HEK293 (cell line): ENCODE data around the gene DENND6B.
A peak's percentile ranks its signal among the peaks of the same experiment; 100 is the strongest.

Experiments used
- ATF2 ChIP-seq: fragments of 450-650 bp; formaldehyde crosslinking; IDR thresholded peaks from 2 replicates; pipeline ENCODE4 v1.5.1; 2016; ENCODE audit warnings: missing biosample characterization, missing genetic modification characterization, low read depth
- GLIS1 ChIP-seq: fragments of 450-650 bp; formaldehyde crosslinking; IDR thresholded peaks from 2 replicates; pipeline ENCODE4 v1.5.1; 2016; ENCODE audit warnings: missing biosample characterization, missing genetic modification characterization
- KLF10 ChIP-seq: fragments of 450-650 bp; IDR thresholded peaks from 2 replicates; pipeline ENCODE4 v1.5.1; 2018; ENCODE audit warnings: missing biosample characterization, mild to moderate bottlenecking, missing genetic modification characterization
- PBX3 ChIP-seq: sonication (generic); formaldehyde crosslinking; IDR thresholded peaks from 2 replicates; pipeline ENCODE4 v1.8.1; 2022; ENCODE audit warnings: mild to moderate bottlenecking, moderate library complexity, missing genetic modification reagents
- SCRT2 ChIP-seq: fragments of 450-650 bp; formaldehyde crosslinking; IDR thresholded peaks from 2 replicates; pipeline ENCODE4 v1.5.1; 2016; ENCODE audit warnings: missing biosample characterization, missing genetic modification characterization
- ZBTB17 ChIP-seq: fragments of 450-650 bp; formaldehyde crosslinking; IDR thresholded peaks from 2 replicates; pipeline ENCODE4 v1.5.1; 2016; ENCODE audit warnings: missing biosample characterization, missing genetic modification characterization
- ZBTB21 ChIP-seq: fragments of 450-650 bp; formaldehyde crosslinking; IDR thresholded peaks from 2 replicates; pipeline ENCODE4 v1.5.1; 2017; ENCODE audit warnings: missing biosample characterization, missing genetic modification characterization
- ZFP3 ChIP-seq: fragments of 450-650 bp; formaldehyde crosslinking; IDR thresholded peaks from 2 replicates; pipeline ENCODE4 v1.5.1; 2016; ENCODE audit warnings: low read depth, missing biosample characterization, missing genetic modification characterization
- ZNF169 ChIP-seq: fragments of 450-650 bp; formaldehyde crosslinking; IDR thresholded peaks from 2 replicates; pipeline ENCODE4 v1.5.1; 2016; ENCODE audit warnings: missing biosample characterization, missing genetic modification characterization
- ZNF221 ChIP-seq: fragments of 450-650 bp; formaldehyde crosslinking; IDR thresholded peaks from 2 replicates; pipeline ENCODE4 v1.5.1; 2017; ENCODE audit warnings: missing biosample characterization, missing genetic modification characterization, borderline replicate concordance
- ZNF274 ChIP-seq, 2 experiments: fragments of 200-500 bp in 1 of 2; fragments of 450-650 bp in 1 of 2; sonication (Bioruptor generic) in 1 of 2; formaldehyde crosslinking in 1 of 2; IDR thresholded peaks; 2 replicates each; pipeline versions ENCODE4 v1.5.1 to v1.6.1; 2014 to 2016; ENCODE audit warnings: borderline replicate concordance in 1 of 2, inconsistent platforms in 1 of 2, low read length in 1 of 2, missing biosample characterization in 1 of 2, missing genetic modification characterization in 1 of 2
- ZNF366 ChIP-seq: fragments of 450-650 bp; formaldehyde crosslinking; conservative IDR thresholded peaks from 2 replicates; pipeline ENCODE4 v1.5.1; 2016; ENCODE audit warnings: missing biosample characterization, missing genetic modification characterization
- ZNF391 ChIP-seq: fragments of 450-650 bp; formaldehyde crosslinking; IDR thresholded peaks from 2 replicates; pipeline ENCODE4 v1.5.1; 2016; ENCODE audit warnings: low read depth, missing biosample characterization, missing genetic modification characterization, borderline replicate concordance
- ZNF426 ChIP-seq: fragments of 450-650 bp; formaldehyde crosslinking; IDR thresholded peaks from 2 replicates; pipeline ENCODE4 v1.5.1; 2017; ENCODE audit warnings: missing biosample characterization, missing genetic modification characterization, mild to moderate bottlenecking, inconsistent platforms, moderate library complexity
- ZNF449 ChIP-seq: fragments of 450-650 bp; formaldehyde crosslinking; IDR thresholded peaks from 2 replicates; pipeline ENCODE4 v1.5.1; 2017; ENCODE audit warnings: missing biosample characterization, mild to moderate bottlenecking, missing genetic modification characterization, moderate library complexity
- ZNF488 ChIP-seq: fragments of 450-650 bp; formaldehyde crosslinking; IDR thresholded peaks from 2 replicates; pipeline ENCODE4 v1.5.1; 2016; ENCODE audit warnings: missing biosample characterization, missing genetic modification characterization
- ZNF521 ChIP-seq: fragments of 450-650 bp; formaldehyde crosslinking; IDR thresholded peaks from 2 replicates; pipeline ENCODE4 v1.5.1; 2017; ENCODE audit warnings: missing biosample characterization, mild to moderate bottlenecking, missing genetic modification characterization
- ZNF529 ChIP-seq: fragments of 450-650 bp; formaldehyde crosslinking; IDR thresholded peaks from 2 replicates; pipeline ENCODE4 v1.5.1; 2017; ENCODE audit warnings: missing genetic modification characterization, missing biosample characterization; ENCODE audit not compliant: insufficient replicate concordance
- ZNF561 ChIP-seq: fragments of 450-650 bp; IDR thresholded peaks from 2 replicates; pipeline ENCODE4 v1.5.1; 2018; ENCODE audit warnings: missing biosample characterization, missing genetic modification characterization, borderline replicate concordance
- ZNF585B ChIP-seq: fragments of 450-650 bp; formaldehyde crosslinking; IDR thresholded peaks from 2 replicates; pipeline ENCODE4 v1.5.1; 2016; ENCODE audit warnings: missing biosample characterization, missing genetic modification characterization
- ZNF626 ChIP-seq: fragments of 450-650 bp; sonication (Bioruptor Pico); formaldehyde crosslinking; IDR thresholded peaks from 2 replicates; pipeline ENCODE4 v1.5.1; 2018; ENCODE audit warnings: missing biosample characterization, missing genetic modification characterization, inconsistent platforms
- ZNF76 ChIP-seq: fragments of 450-650 bp; formaldehyde crosslinking; IDR thresholded peaks from 2 replicates; pipeline ENCODE4; 2016; ENCODE audit warnings: low read depth, missing biosample characterization, missing genetic modification characterization, borderline replicate concordance
- ZNF777 ChIP-seq: fragments of 450-650 bp; formaldehyde crosslinking; IDR thresholded peaks from 2 replicates; pipeline ENCODE4 v1.5.1; 2017; ENCODE audit warnings: missing biosample characterization, missing genetic modification characterization, borderline replicate concordance
- ZSCAN4 ChIP-seq: fragments of 450-650 bp; formaldehyde crosslinking; IDR thresholded peaks from 2 replicates; pipeline ENCODE4 v1.5.1; 2017; ENCODE audit warnings: missing biosample characterization, missing genetic modification characterization
- TF ChIP-seq, protein P1 (sequence below): fragments of 450-650 bp; formaldehyde crosslinking; IDR thresholded peaks from 2 replicates; pipeline ENCODE4 v1.5.1; 2016; ENCODE audit warnings: missing biosample characterization, missing genetic modification characterization
- TF ChIP-seq, protein P2 (sequence below): fragments of 450-650 bp; formaldehyde crosslinking; IDR thresholded peaks from 2 replicates; pipeline ENCODE4 v1.5.0; 2017; ENCODE audit warnings: missing biosample characterization, missing genetic modification characterization, borderline replicate concordance
- TF ChIP-seq, protein P3 (sequence below): fragments of 450-650 bp; formaldehyde crosslinking; IDR thresholded peaks from 2 replicates; pipeline ENCODE4 v1.5.1; 2016; ENCODE audit warnings: missing biosample characterization, missing genetic modification characterization

The DENND6B gene

GRCh38 chr22:50326956-50327710 lies at the start of gene DENND6B (continued):
- TF ChIP-seq, protein P1, sequence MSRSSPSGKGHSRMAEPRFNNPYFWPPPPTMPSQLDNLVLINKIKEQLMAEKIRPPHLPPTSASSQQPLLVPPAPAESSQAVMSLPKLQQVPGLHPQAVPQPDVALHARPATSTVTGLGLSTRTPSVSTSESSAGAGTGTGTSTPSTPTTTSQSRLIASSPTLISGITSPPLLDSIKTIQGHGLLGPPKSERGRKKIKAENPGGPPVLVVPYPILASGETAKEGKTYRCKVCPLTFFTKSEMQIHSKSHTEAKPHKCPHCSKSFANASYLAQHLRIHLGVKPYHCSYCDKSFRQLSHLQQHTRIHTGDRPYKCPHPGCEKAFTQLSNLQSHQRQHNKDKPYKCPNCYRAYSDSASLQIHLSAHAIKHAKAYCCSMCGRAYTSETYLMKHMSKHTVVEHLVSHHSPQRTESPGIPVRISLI (tag by site-specific recombination), result no peak
- peak; percentile 31; the same call in 1 of the 2 replicates for TF ChIP-seq ZNF76 (tag by site-specific recombination)
- TF ChIP-seq ZNF561 (tag by site-specific recombination), result peak; percentile 76; the same call in 1 of the 2 replicates
- TF ChIP-seq GLIS1 (tag by site-specific recombination), result peak; percentile 16; the same call in 1 of the 2 replicates
- peak; percentile 13; the same call in 1 of the 2 replicates for TF ChIP-seq ZNF777 (tag by site-specific recombination)
- TF ChIP-seq SCRT2, result no peak
- TF ChIP-seq ZFP3 (tag by site-specific recombination), result no peak
- TF ChIP-seq ZBTB21 (tag by site-specific recombination), result no peak
- no peak for TF ChIP-seq ZNF626 (tag by site-specific recombination)
- no peak for TF ChIP-seq ZBTB17 (tag by site-specific recombination)
- TF ChIP-seq ZNF585B (tag by site-specific recombination), result no peak
- TF ChIP-seq ZNF221, result no peak
- TF ChIP-seq ZNF488, result no peak
- TF ChIP-seq KLF10 (tag by site-specific recombination), result peak; percentile 44; the same call in 1 of the 2 replicates
- no peak for TF ChIP-seq ZNF169 (tag by site-specific recombination)
- TF ChIP-seq ZNF529 (tag by site-specific recombination), result no peak
- TF ChIP-seq ZNF274 (IDR thresholded peaks at IDR 0.05; ENCODE audit: low read length), result no peak
- TF ChIP-seq ZNF274 (tag by site-specific recombination; IDR thresholded peaks at IDR 0.05; ENCODE audit: borderline replicate concordance), result no peak
- TF ChIP-seq, protein P2, sequence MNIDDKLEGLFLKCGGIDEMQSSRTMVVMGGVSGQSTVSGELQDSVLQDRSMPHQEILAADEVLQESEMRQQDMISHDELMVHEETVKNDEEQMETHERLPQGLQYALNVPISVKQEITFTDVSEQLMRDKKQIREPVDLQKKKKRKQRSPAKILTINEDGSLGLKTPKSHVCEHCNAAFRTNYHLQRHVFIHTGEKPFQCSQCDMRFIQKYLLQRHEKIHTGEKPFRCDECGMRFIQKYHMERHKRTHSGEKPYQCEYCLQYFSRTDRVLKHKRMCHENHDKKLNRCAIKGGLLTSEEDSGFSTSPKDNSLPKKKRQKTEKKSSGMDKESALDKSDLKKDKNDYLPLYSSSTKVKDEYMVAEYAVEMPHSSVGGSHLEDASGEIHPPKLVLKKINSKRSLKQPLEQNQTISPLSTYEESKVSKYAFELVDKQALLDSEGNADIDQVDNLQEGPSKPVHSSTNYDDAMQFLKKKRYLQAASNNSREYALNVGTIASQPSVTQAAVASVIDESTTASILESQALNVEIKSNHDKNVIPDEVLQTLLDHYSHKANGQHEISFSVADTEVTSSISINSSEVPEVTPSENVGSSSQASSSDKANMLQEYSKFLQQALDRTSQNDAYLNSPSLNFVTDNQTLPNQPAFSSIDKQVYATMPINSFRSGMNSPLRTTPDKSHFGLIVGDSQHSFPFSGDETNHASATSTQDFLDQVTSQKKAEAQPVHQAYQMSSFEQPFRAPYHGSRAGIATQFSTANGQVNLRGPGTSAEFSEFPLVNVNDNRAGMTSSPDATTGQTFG (tag by site-specific recombination), result no peak
- TF ChIP-seq, protein P3, sequence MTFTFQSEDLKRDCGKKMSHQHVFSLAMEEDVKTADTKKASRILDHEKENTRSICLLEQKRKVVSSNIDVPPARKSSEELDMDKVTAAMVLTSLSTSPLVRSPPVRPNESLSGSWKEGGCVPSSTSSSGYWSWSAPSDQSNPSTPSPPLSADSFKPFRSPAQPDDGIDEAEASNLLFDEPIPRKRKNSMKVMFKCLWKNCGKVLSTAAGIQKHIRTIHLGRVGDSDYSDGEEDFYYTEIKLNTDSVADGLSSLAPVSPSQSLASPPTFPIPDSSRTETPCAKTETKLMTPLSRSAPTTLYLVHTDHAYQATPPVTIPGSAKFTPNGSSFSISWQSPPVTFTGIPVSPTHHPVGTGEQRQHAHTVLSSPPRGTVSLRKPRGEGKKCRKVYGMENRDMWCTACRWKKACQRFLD (tag by site-specific recombination), result no peak
- TF ChIP-seq ZSCAN4, result no peak
- peak; percentile 39; the same call in 1 of the 2 replicates for TF ChIP-seq ZNF449
- no peak for TF ChIP-seq ZNF426 (tag by site-specific recombination)
- TF ChIP-seq PBX3 (CRISPR knock-in tag), result no peak; the same call in none of the 2 replicates
- no peak for TF ChIP-seq ZNF391 (tag by site-specific recombination)
- TF ChIP-seq ZNF521 (tag by site-specific recombination), result no peak
- TF ChIP-seq ZNF366 (tag by site-specific recombination), result no peak
- no peak for TF ChIP-seq ATF2 (tag by site-specific recombination)
